K562 (cell line): Measurements from ENCODE around the gene NKG7. TPM values are rescaled to one million over a fixed set of nuclear protein-coding genes. Genes with fewer than 3 reads are reported as not detected.

Experiments
- CEBPB ChIP-seq: fragments of 450-650 bp; IDR thresholded peaks from 2 replicates; pipeline ENCODE4 v1.6.1; 2016; ENCODE audit warnings: missing genetic modification characterization, missing compliant biosample characterization
- CEBPG ChIP-seq, 3 experiments: fragments of 200-800 bp in 1 of 3; sonication (Bioruptor generic) in 1 of 3; sonication (generic) in 1 of 3; formaldehyde crosslinking in 1 of 3; IDR thresholded peaks in 2 of 3; conservative IDR thresholded peaks in 1 of 3; 2 replicates each; pipeline versions ENCODE4 v1.6.1 to v1.8.0; 2016 to 2022; ENCODE audit warnings: missing compliant biosample characterization in 2 of 3, missing genetic modification characterization in 2 of 3, mild to moderate bottlenecking in 1 of 3, missing genetic modification reagents in 1 of 3
- KAT2B ChIP-seq: IDR thresholded peaks from one replicate; pipeline ENCODE4 v1.6.1; 2012; ENCODE audit warnings: low read depth, mild to moderate bottlenecking, control low read depth, inconsistent platforms, low read length, moderate library complexity
- MTF1 ChIP-seq: fragments of 250-450 bp; sonication (Bioruptor Pico); IDR thresholded peaks from 2 replicates; pipeline ENCODE4 v1.9.0; 2021; ENCODE audit warnings: moderate library complexity, mild to moderate bottlenecking, inconsistent platforms, borderline replicate concordance
- NFE2 ChIP-seq: IDR thresholded peaks from 2 replicates; pipeline ENCODE4 v1.6.1; 2014; ENCODE audit warnings: antibody characterized with exemption, low read depth
- XRCC3 ChIP-seq: fragments of 450-650 bp; IDR thresholded peaks from 2 replicates; pipeline ENCODE4 v1.6.1; 2017; ENCODE audit warnings: mild to moderate bottlenecking, moderate library complexity
- ZNF584 ChIP-seq: fragments of 200-800 bp; sonication (Bioruptor generic); IDR thresholded peaks from 2 replicates; pipeline ENCODE4 v1.6.1; 2016; ENCODE audit warnings: low read depth, mild to moderate bottlenecking, missing genetic modification characterization, missing compliant biosample characterization
- polyA plus RNA-seq, 8 experiments: library from polyadenylated mRNA; depleted of rRNA in 4 of 8; stranded (reverse) in 5 of 8; unstranded in 3 of 8; fragments of >200 nt; fragmentation: Nextera tagmentation in 2 of 8; fragmentation: Illumina TruSeq in 1 of 8; extraction: Ambion mirVana in 2 of 8; extraction: Trizol in 1 of 8; gene quantifications; 2 replicates each; pipeline versions ENCODE4 v1.2.1 to v1.2.3, GENCODE V29; 2011 to 2014; ENCODE audit warnings: inconsistent platforms in 1 of 8, missing spikeins in 1 of 8
- total RNA-seq, 7 experiments: library from RNA; depleted of rRNA in 6 of 7; stranded (reverse); fragments of >200 nt in 6 of 7; fragmentation: Illumina TruSeq in 2 of 7; extraction: Trizol in 2 of 7; gene quantifications; 2 replicates each; pipeline versions ENCODE4 v1.2.1 to v1.2.3, GENCODE V29; 2011 to 2021; ENCODE audit warnings: low replicate concordance in 1 of 7
- TF ChIP-seq, protein P1 (sequence below): fragments of 250-450 bp; sonication (Bioruptor Pico); IDR thresholded peaks from 2 replicates; pipeline ENCODE4 v1.5.0; 2020; ENCODE audit warnings: mild to moderate bottlenecking, borderline replicate concordance
- TF ChIP-seq, protein P2 (sequence below): fragments of 250-450 bp; sonication (Bioruptor Pico); IDR thresholded peaks from 2 replicates; pipeline ENCODE4 v1.8.0; 2022; ENCODE audit warnings: inconsistent platforms, mild to moderate bottlenecking, moderate library complexity, borderline replicate concordance
- TF ChIP-seq, protein P3 (sequence below): fragments of 450-650 bp; IDR thresholded peaks from 2 replicates; pipeline ENCODE4 v1.6.1; 2016; ENCODE audit warnings: mild to moderate bottlenecking, moderate library complexity

NKG7 gene
- total and polyA plus RNA-seq, 9 of the 15 experiments (the other 6 are each of a cell fraction or from before 2014, with no cell fraction given), result 0.30 to 0.70 (median 0.51) TPM; not detected in 2

DNA sequence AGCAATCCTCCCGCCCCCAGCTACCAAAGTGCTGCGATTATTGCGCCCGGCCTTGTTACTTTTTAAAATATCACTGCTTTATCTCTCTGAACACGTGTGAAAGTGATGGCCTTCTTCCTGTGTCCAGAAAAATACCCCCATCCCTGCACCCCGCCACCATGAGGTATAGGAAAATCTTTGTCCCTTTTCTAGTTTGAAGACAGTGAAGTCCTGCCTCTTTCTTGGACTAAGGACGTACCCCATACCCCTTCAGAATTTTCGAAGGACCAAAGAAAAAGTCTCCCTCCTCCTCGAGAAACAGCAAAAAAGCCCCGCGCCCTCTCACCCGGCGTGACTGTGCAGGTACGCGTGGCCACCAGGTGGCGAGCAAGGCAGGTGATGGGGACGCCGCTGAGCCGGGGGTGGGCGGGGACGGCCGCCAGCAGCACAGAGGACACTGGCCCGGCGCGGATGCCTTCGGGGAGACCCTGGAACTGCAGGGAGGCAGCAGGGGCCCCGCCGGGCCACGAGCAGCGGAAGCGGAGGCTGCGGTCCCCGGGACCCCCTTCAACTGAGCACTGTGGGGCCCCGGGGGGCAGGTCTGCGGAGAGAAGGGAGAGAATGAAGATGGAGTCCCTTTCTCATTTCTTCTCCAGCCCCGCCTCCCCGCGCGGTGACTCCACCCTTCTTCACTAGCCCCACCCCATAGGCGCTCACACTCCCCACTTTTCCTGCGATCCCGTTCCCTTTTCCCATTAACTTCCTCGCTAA is 33.7 kb downstream of the NKG7 start (continued):
- TF ChIP-seq, protein P1, sequence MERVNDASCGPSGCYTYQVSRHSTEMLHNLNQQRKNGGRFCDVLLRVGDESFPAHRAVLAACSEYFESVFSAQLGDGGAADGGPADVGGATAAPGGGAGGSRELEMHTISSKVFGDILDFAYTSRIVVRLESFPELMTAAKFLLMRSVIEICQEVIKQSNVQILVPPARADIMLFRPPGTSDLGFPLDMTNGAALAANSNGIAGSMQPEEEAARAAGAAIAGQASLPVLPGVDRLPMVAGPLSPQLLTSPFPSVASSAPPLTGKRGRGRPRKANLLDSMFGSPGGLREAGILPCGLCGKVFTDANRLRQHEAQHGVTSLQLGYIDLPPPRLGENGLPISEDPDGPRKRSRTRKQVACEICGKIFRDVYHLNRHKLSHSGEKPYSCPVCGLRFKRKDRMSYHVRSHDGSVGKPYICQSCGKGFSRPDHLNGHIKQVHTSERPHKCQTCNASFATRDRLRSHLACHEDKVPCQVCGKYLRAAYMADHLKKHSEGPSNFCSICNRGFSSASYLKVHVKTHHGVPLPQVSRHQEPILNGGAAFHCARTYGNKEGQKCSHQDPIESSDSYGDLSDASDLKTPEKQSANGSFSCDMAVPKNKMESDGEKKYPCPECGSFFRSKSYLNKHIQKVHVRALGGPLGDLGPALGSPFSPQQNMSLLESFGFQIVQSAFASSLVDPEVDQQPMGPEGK (CRISPR knock-in tag), result no peak
- TF ChIP-seq ZNF584 (CRISPR knock-in tag) (no peak), NFE2 (peak; percentile 84), XRCC3 (no peak), CEBPB (peak; percentile 0; the same call in 1 of the 2 replicates), MTF1 (CRISPR knock-in tag) (no peak), KAT2B (no peak), CEBPG (CRISPR knock-in tag; IDR thresholded peaks at IDR 0.05) (no peak), CEBPG (tag; conservative IDR thresholded peaks at IDR 0.05 in 1 of 2, IDR thresholded peaks at IDR 0.05 in 1 of 2) (no peak)
- TF ChIP-seq, protein P2, sequence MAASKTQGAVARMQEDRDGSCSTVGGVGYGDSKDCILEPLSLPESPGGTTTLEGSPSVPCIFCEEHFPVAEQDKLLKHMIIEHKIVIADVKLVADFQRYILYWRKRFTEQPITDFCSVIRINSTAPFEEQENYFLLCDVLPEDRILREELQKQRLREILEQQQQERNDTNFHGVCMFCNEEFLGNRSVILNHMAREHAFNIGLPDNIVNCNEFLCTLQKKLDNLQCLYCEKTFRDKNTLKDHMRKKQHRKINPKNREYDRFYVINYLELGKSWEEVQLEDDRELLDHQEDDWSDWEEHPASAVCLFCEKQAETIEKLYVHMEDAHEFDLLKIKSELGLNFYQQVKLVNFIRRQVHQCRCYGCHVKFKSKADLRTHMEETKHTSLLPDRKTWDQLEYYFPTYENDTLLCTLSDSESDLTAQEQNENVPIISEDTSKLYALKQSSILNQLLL, result no peak
- TF ChIP-seq, protein P3, sequence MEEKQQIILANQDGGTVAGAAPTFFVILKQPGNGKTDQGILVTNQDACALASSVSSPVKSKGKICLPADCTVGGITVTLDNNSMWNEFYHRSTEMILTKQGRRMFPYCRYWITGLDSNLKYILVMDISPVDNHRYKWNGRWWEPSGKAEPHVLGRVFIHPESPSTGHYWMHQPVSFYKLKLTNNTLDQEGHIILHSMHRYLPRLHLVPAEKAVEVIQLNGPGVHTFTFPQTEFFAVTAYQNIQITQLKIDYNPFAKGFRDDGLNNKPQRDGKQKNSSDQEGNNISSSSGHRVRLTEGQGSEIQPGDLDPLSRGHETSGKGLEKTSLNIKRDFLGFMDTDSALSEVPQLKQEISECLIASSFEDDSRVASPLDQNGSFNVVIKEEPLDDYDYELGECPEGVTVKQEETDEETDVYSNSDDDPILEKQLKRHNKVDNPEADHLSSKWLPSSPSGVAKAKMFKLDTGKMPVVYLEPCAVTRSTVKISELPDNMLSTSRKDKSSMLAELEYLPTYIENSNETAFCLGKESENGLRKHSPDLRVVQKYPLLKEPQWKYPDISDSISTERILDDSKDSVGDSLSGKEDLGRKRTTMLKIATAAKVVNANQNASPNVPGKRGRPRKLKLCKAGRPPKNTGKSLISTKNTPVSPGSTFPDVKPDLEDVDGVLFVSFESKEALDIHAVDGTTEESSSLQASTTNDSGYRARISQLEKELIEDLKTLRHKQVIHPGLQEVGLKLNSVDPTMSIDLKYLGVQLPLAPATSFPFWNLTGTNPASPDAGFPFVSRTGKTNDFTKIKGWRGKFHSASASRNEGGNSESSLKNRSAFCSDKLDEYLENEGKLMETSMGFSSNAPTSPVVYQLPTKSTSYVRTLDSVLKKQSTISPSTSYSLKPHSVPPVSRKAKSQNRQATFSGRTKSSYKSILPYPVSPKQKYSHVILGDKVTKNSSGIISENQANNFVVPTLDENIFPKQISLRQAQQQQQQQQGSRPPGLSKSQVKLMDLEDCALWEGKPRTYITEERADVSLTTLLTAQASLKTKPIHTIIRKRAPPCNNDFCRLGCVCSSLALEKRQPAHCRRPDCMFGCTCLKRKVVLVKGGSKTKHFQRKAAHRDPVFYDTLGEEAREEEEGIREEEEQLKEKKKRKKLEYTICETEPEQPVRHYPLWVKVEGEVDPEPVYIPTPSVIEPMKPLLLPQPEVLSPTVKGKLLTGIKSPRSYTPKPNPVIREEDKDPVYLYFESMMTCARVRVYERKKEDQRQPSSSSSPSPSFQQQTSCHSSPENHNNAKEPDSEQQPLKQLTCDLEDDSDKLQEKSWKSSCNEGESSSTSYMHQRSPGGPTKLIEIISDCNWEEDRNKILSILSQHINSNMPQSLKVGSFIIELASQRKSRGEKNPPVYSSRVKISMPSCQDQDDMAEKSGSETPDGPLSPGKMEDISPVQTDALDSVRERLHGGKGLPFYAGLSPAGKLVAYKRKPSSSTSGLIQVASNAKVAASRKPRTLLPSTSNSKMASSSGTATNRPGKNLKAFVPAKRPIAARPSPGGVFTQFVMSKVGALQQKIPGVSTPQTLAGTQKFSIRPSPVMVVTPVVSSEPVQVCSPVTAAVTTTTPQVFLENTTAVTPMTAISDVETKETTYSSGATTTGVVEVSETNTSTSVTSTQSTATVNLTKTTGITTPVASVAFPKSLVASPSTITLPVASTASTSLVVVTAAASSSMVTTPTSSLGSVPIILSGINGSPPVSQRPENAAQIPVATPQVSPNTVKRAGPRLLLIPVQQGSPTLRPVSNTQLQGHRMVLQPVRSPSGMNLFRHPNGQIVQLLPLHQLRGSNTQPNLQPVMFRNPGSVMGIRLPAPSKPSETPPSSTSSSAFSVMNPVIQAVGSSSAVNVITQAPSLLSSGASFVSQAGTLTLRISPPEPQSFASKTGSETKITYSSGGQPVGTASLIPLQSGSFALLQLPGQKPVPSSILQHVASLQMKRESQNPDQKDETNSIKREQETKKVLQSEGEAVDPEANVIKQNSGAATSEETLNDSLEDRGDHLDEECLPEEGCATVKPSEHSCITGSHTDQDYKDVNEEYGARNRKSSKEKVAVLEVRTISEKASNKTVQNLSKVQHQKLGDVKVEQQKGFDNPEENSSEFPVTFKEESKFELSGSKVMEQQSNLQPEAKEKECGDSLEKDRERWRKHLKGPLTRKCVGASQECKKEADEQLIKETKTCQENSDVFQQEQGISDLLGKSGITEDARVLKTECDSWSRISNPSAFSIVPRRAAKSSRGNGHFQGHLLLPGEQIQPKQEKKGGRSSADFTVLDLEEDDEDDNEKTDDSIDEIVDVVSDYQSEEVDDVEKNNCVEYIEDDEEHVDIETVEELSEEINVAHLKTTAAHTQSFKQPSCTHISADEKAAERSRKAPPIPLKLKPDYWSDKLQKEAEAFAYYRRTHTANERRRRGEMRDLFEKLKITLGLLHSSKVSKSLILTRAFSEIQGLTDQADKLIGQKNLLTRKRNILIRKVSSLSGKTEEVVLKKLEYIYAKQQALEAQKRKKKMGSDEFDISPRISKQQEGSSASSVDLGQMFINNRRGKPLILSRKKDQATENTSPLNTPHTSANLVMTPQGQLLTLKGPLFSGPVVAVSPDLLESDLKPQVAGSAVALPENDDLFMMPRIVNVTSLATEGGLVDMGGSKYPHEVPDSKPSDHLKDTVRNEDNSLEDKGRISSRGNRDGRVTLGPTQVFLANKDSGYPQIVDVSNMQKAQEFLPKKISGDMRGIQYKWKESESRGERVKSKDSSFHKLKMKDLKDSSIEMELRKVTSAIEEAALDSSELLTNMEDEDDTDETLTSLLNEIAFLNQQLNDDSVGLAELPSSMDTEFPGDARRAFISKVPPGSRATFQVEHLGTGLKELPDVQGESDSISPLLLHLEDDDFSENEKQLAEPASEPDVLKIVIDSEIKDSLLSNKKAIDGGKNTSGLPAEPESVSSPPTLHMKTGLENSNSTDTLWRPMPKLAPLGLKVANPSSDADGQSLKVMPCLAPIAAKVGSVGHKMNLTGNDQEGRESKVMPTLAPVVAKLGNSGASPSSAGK, result peak; percentile 91
